GM10248 (cell line): ENCODE results near the gene RBBP5.

Source experiments
- CTCF ChIA-PET: fragments of 300-600 bp; sonication (Branson Sonifier 250); formaldehyde crosslinking; extraction: SDS; loops from one replicate; lab custom pipeline; 2021; ENCODE audit warnings: antibody characterized with exemption; lab: Yijun Ruan, JAX
- POLR2A ChIA-PET: fragments of 350-650 bp; sonication (Branson Sonifier 250); formaldehyde crosslinking; extraction: SDS; loops from one replicate; lab custom pipeline; 2020; ENCODE audit warnings: antibody characterized with exemption; lab: Yijun Ruan, JAX
- DNase-seq: peaks from one replicate; pipeline ENCODE4 v3.0.0; 2012; ENCODE audit errors: extremely low spot score
- CTCF ChIP-seq: IDR thresholded peaks from 2 replicates; pipeline ENCODE4 v1.5.1; 2012; ENCODE audit warnings: mild to moderate bottlenecking, low read depth; ENCODE audit errors: extremely low read depth, missing control alignments, control extremely low read depth

Gene RBBP5

DNA sequence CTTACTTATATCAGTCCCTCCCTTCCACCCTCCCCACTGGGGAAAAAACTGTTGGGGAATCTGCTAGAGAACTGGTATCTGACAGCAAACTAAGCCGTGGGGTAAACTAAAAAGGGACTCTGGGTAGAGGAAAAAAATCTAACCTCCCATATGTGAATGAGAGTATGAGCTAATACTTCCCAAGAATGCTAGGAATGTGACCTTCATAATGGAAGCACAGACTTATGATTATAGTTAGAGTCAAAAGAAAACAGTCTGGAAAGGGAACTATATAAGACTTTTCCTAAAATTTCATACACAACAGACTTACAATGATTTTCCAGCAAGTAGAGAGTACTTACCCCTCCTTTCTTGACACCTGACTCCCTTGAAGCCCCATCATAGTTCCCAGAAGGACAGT is 23.0 kb upstream of the RBBP5 start:
- CTCF ChIA-PET, result interaction anchor here (0.9 to 5.9 kb wide), 9 partner anchors 10 to 155 kb away, joined by 3 to 26 read pairs (median 6); no protein-coding TSS in a partner anchor
- DNase-seq, result no peak
- no peak for TF ChIP-seq CTCF
- POLR2A ChIA-PET, result no interaction called here

GRCh38 chr1:205144046-205144720 is 22.4 kb upstream of the RBBP5 start:
- no peak for TF ChIP-seq CTCF
- CTCF ChIA-PET, result interaction anchor here (1.2 to 4.9 kb wide), 13 partner anchors 6 to 169 kb away, joined by 3 to 46 read pairs (median 4); partner anchors contain the start of gene TMEM81
- POLR2A ChIA-PET, result no interaction called here
- no peak for DNase-seq

DNA sequence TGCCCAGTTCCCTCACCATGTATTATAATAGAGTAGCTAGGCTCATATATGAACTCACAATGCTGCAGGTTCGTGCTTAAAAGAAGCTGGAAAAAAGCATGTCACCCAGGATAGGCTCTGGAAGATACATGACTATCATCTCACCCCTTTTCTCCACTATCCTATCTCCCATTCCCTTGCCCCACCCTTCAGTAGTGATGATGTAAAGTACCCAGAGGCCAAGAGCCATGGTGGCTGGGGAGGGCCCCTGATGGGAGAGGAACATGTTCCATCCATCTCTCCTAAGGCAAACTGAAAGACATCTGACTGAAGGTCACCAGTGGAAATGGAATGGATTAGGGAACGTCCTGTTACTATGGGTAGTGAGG is 20.3 kb upstream of the RBBP5 start:
- no peak for DNase-seq
- ChIA-PET CTCF (interaction anchor here (0.6 to 4.9 kb wide), 37 partner anchors 9 to 200 kb away, joined by 3 to 46 read pairs (median 6); partner anchors contain the start of gene RBBP5), POLR2A (no interaction called here)
- no peak for TF ChIP-seq CTCF

DNA sequence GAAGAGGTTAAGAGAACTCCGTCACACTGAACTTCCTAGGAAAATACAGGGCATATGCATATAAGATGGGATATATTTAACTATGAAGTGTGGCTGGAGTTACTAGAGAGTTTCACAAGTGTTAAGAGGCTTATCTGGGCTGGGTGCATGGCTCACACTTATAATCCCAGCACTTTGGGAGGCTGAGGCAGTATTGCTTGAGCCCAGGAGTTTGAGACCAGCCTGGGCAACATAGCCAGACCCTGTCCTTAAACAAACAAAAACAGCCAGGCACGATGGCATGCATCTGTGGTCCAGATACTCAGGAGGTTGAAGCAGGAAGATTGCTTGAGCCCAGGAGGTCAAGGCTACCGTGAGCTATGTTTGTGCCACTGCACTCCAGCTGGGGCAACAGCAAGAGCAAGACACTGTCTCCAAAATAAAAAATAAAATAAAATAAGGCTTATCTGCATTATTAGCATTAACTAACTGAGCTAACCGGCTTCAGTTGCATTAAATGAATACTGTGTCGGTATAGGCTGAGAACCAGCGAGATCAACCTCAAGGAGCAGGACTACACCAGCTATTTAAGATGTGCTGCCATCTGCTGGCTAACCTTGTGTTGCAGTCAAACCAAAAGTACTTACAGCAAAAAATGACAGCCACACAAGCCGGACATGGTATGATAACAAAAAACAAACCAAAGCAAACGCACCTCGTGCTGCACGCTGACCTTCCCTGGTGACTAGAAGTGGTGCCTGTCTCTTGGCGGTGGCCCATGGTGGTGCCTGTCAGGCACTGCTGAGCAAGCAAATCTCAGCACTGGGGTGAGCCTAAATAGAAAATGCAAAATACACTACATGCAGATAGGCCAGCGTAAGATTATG is 19.7 kb upstream of the RBBP5 start:
- POLR2A ChIA-PET, result no interaction called here
- CTCF ChIA-PET, result interaction anchor here (0.6 to 4.9 kb wide), 51 partner anchors 9 to 383 kb away, joined by 3 to 46 read pairs (median 4); partner anchors contain the start of genes RBBP5 and TMEM81
- peak; percentile 75 for DNase-seq

GRCh38 chr1:205140113-205140512 is 18.3 kb upstream of the RBBP5 start:
- no peak for DNase-seq
- POLR2A ChIA-PET, result no interaction called here
- CTCF ChIA-PET, result interaction anchor here (1.2 to 4.9 kb wide), 13 partner anchors 10 to 167 kb away, joined by 4 to 46 read pairs (median 14); partner anchors contain the start of gene TMEM81
- TF ChIP-seq CTCF, result no peak

More for the DNA sequence above, 19.7 kb upstream of the RBBP5 start:
- peak; percentile 68 for TF ChIP-seq CTCF

- ChIA-PET POLR2A (no interaction called here), CTCF (interaction anchor here (1.7 kb wide), 1 partner anchor 12 kb away, joined by 3 read pairs; no protein-coding TSS in a partner anchor)
- no peak for DNase-seq
- no peak for TF ChIP-seq CTCF
Measured at GRCh38 chr1:205137901-205138300, 16.1 kb upstream of the RBBP5 start.
